Measurements from ENCODE around the gene RPRD1A.
A peak's percentile ranks its signal among the peaks of the same experiment; 100 is the strongest.
"Not testable (repeated sequence)": the region's sequence is repeated elsewhere in the genome, so short reads cannot be mapped to it uniquely, and the experiment has no call there.

Gene RPRD1A

DNA sequence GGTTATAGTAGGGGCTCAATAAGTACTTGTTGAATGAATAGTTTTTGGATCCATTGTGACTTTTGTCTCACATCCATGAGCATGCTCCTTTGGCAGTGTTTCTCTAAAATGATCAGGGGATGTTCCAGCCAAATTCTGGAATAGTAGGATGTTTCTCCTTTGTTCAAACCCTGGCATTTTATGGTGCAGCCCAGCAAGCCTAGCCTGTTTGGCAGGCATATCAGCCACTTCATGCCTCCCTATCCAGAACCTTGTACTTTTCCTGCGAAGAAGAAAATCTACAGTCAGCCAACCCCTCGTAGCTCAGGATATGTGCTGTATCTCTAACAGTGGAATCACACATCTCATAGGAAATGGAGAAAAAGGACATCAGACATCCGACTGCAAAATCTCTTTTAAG, 27.1 kb upstream of the RPRD1A start:
- TF ChIP-seq, protein P1, sequence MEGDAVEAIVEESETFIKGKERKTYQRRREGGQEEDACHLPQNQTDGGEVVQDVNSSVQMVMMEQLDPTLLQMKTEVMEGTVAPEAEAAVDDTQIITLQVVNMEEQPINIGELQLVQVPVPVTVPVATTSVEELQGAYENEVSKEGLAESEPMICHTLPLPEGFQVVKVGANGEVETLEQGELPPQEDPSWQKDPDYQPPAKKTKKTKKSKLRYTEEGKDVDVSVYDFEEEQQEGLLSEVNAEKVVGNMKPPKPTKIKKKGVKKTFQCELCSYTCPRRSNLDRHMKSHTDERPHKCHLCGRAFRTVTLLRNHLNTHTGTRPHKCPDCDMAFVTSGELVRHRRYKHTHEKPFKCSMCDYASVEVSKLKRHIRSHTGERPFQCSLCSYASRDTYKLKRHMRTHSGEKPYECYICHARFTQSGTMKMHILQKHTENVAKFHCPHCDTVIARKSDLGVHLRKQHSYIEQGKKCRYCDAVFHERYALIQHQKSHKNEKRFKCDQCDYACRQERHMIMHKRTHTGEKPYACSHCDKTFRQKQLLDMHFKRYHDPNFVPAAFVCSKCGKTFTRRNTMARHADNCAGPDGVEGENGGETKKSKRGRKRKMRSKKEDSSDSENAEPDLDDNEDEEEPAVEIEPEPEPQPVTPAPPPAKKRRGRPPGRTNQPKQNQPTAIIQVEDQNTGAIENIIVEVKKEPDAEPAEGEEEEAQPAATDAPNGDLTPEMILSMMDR (IDR thresholded peaks at IDR 0.05; ENCODE audit: insufficient read depth, low read depth, low read length, missing control alignments), result no peak
- no peak overlapping the region for H3K4me3 ChIP-seq (ENCODE audit: low read length)
- DNase-seq (ENCODE audit: low read depth), result peak; percentile 33

DNA sequence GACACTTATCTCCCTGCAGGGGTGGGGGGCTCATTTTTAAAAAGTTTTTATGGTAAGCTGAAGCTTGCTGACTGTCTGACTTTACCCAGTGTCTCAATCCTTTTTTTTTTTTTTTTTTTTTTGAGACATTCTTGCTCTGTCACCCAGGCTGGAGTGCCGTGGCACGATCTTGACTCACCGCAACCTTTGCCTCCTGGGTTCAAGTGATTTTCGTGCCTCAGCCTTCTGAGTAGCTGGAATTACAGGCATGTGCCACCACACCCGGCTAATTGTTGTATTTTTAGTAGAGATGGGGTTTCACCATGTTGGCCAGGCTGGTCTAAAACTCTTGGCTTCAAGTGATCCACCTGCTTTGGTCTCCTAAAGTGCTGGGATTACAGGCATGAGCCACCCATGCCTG, 24.8 kb upstream of the RPRD1A start:
- DNase-seq (ENCODE audit: low read depth); H3K4me3 ChIP-seq (ENCODE audit: low read length): not testable (repeated sequence)

DNA sequence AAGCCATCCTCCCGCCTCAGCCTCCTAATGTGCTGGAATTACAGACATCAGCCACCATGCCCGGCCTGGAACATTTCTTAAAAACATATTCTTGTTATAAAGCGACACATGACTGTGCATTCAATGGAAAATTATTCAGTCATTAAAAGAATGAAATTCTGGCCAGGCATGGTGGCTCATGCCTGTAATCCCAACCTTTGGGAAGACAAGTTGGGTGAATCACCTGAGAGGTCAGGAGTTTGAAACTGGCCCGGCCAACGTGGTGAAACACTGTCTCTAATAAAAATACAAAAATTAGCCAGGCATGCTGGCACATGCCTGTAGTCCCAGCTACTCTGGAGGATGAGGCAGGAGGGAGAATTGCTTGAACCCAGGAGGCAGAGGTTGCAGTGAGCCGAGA, 21.6 kb upstream of the RPRD1A start:
- TF ChIP-seq, protein P1 (IDR thresholded peaks at IDR 0.05; ENCODE audit: insufficient read depth, low read depth, low read length, missing control alignments), result no peak
- DNase-seq (ENCODE audit: low read depth), result peak; percentile 81
- H3K4me3 ChIP-seq (ENCODE audit: low read length), result no peak overlapping the region

DNA sequence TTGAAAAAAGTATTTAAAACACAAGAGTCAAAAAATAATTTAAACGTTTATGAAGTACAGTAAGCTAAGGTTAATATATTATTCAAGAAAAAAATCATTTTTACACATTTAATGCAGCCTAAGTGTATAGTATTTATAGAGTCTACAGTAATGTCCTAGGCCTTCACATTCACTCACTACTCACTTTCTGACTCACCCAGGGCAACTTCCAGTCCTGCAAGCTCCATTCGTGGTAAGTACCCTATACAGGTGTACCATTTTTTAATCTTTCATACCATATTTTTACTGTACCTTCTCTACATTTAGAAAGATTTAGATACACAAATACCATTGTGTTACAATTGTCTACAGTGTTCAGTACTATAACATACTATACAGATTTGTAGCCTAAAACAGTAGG, 20.9 kb upstream of the RPRD1A start:
- DNase-seq (ENCODE audit: low read depth), result peak; percentile 78
- TF ChIP-seq, protein P1 (IDR thresholded peaks at IDR 0.05; ENCODE audit: insufficient read depth, low read depth, low read length, missing control alignments), result no peak
- H3K4me3 ChIP-seq (ENCODE audit: low read length), result no peak overlapping the region

DNA sequence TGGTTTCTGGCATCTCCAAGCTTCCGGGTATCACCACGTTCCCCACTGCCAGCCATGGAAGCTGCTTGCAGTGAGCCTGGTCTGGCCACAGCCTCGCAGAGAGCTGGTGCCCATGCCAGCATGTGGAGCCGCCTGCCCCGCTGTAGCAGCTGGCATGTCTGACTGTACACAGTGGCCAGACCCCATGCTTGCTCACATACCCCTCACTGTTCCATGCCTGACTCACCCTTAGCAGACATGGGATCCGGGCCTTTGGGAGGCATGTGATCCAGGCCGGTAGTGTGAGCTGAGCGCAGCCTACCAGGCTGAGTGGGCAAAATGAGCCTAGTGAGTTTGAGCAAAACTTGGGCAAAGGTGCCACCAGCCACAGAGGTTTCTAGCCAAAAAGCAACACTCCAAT, 18.8 kb upstream of the RPRD1A start:
- DNase-seq (ENCODE audit: low read depth), result no peak
- H3K4me3 ChIP-seq (ENCODE audit: low read length), result no peak overlapping the region
- TF ChIP-seq, protein P1 (IDR thresholded peaks at IDR 0.05; ENCODE audit: insufficient read depth, low read depth, low read length, missing control alignments), result no peak

DNA sequence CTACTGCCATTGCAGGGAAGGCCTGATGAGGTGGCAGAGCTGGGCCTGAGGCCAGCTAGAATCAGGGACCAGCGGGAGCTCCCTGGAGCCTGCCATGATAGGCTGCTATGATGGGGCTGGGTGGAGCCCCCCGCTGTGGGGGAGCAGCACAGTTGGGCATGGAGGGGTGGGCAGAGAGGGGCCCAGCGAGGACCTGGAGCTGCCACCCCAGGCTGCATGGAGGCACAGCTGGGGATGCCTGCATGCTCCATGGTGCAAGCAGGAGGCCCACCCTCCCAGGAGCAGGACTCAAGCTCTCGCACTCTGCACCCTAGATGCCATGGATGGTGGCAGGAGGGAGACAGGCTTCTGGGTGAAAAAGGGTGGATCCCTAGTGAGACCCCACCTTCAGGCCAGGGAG, 17.8 kb upstream of the RPRD1A start:
- no peak overlapping the region for H3K4me3 ChIP-seq (ENCODE audit: low read length)
- TF ChIP-seq, protein P1 (IDR thresholded peaks at IDR 0.05; ENCODE audit: insufficient read depth, low read depth, low read length, missing control alignments), result no peak
- DNase-seq (ENCODE audit: low read depth), result no peak

DNA sequence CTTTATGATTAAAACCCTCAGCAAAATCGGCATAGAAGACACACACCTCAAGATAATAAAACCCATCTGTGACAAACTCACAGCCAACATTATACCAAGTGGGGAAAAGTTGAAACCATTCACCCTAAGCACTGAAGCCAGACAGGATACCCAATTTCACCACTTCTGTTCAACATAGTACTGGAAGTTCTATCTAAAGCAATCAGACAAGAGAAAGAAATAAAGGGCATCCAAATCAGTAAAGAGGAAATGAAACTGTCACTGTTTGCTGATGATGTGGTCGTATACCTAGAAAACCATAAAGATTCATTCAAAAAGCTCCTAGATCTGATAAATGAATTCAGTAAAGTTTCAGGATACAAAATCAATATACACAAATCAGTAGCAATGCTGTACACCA, 16.4 kb upstream of the RPRD1A start:
- no peak for DNase-seq (ENCODE audit: low read depth)
- TF ChIP-seq, protein P1 (IDR thresholded peaks at IDR 0.05; ENCODE audit: insufficient read depth, low read depth, low read length, missing control alignments), result no peak
- H3K4me3 ChIP-seq (ENCODE audit: low read length), result no peak overlapping the region

DNA sequence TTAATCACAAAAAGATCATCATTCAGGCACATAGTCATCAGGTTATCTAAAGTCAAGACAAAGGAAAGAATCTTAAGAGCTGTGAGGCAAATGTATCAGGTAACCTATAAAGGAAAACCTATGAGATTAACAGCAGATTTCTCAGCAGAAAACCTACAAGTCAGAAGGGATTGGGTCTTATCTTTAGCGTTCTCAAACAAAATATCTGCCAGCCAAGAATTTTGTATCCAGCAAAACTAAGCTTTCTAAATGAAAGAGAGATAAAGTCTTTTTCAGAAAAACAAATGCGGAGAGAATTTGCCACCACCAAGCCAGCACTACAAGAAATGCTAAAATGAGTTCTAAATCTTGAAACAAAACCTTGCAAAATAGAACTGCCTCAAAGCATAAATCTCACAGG, 13.8 kb upstream of the RPRD1A start:
- DNase-seq (ENCODE audit: low read depth); H3K4me3 ChIP-seq (ENCODE audit: low read length): not testable (repeated sequence)

All from epithelial cell of esophagus (primary cell).